Body of pancreas (tissue), 4 donors: ENCODE results near the gene IDH3G.

Experiments
- CTCF ChIP-seq, 7 experiments: fragments of 450-650 bp in 4 of 7; fragments of 200-600 bp in 3 of 7; sonication (generic) in 3 of 7; IDR thresholded peaks; one replicate each; pipeline ENCODE4 v1.5.1; 2016 to 2019; ENCODE audit warnings: antibody characterized with exemption in 7 of 7
- POLR2A ChIP-seq, 3 donors: fragments of 450-650 bp; IDR thresholded peaks; one replicate each; pipeline ENCODE4 v1.6.1; 2016; ENCODE audit warnings: antibody characterized with exemption in 3 of 3, mild to moderate bottlenecking in 2 of 3

GRCh38 chrX:153825042-153825441 is 30.9 kb upstream of the IDH3G start:
- TF ChIP-seq CTCF (IDR thresholded peaks at IDR 0.05) = no peak
- no peak for TF ChIP-seq POLR2A (IDR thresholded peaks at IDR 0.05)
